ENCODE results near the gene OPA1. TPM values are rescaled to one million over a fixed set of nuclear protein-coding genes. Genes with fewer than 3 reads are reported as not detected.

OPA1 gene
- total and polyA plus RNA-seq, 2 of the 4 experiments (the other 2 are of a cell fraction), result 17.8 to 73.7 TPM

- no peak overlapping the region for H3K56ac ChIP-seq (ENCODE audit: extremely low read depth, insufficient read depth, low read length)
- H3K18ac ChIP-seq (ENCODE audit: low read depth, low read length), result no peak overlapping the region
- no TSS peak for BruUV-seq (replicated peaks)
- peak; percentile 10; the same call in 1 of the 2 replicates for ATAC-seq (ENCODE audit: low read depth)
- dilution Hi-C loops (cut with HindIII; ENCODE audit: low sequenced_read_pairs, unreplicated experiment) (no loop called here), in situ Hi-C loops (cut with MboI; ENCODE audit: low sequenced_read_pairs) (no loop called here), intact Hi-C loops (cut with micrococcal nuclease) (no loop called here)
- no peak overlapping the region for H3K14ac ChIP-seq (replicated peaks; ENCODE audit: low read depth, low read length)
- DNase-seq, result no peak
- H2BK20ac ChIP-seq (ENCODE audit: low read depth, low read length), result no peak overlapping the region
- no peaks in the 10 kb centered on the region for H3K9me3 ChIP-seq (ENCODE audit: control insufficient read depth, insufficient read depth, low read length)
- no peak overlapping the region for H3K4me3 ChIP-seq (ENCODE audit: insufficient read depth, low read depth, low read length)
- no peak overlapping the region for H2AK5ac ChIP-seq (ENCODE audit: low read depth, low read length)
- ChIA-PET POLR2A (ENCODE audit: unreplicated experiment) (no interaction called here), CTCF (interaction anchor here (1.2 to 1.3 kb wide), 2 partner anchors 9 to 20 kb away, joined by 3 to 6 read pairs; no protein-coding TSS in a partner anchor)
- no peak overlapping the region for H3K4ac ChIP-seq (ENCODE audit: low read depth, low read length)
- peaks cover 3% of the 10 kb centered on the region; the same call in 1 of the 2 replicates for H3K4me1 ChIP-seq (ENCODE audit: control insufficient read depth, insufficient read depth, low read length)
- H2AFZ ChIP-seq (replicated peaks; ENCODE audit: low read length, poor library complexity), result no peak overlapping the region
- H2BK15ac ChIP-seq (ENCODE audit: low read depth, low read length), result no peak overlapping the region
- H2AK9ac ChIP-seq (replicated peaks; ENCODE audit: low read depth, low read length, poor library complexity), result no peak overlapping the region
- H3K4me2 ChIP-seq (ENCODE audit: low read depth, low read length), result no peak overlapping the region
- H3K9me1 ChIP-seq (ENCODE audit: insufficient read depth, low read length), result no peaks in the 10 kb centered on the region
- H3K27me3 ChIP-seq (ENCODE audit: control insufficient read depth, insufficient read depth, low read length), result peaks cover 11% of the 10 kb centered on the region
- H4K5ac ChIP-seq (ENCODE audit: low read depth, low read length), result no peak overlapping the region
- H3K9ac ChIP-seq (ENCODE audit: low read depth, low read length), result no peak overlapping the region
- no peak overlapping the region for H3K23ac ChIP-seq (ENCODE audit: low read depth, low read length)
- no peaks in the 10 kb centered on the region for H3K36me3 ChIP-seq (ENCODE audit: control insufficient read depth, insufficient read depth, low read length)
- H2BK120ac ChIP-seq (ENCODE audit: low read depth, low read length), result no peak overlapping the region
- H4K8ac ChIP-seq (ENCODE audit: low read depth in 2 of 2, low read length in 2 of 2), result no peak overlapping the region
- no peaks in the 10 kb centered on the region for H4K20me1 ChIP-seq (ENCODE audit: insufficient read depth, low read length)
- H2BK5ac ChIP-seq (ENCODE audit: low read depth, low read length, poor library complexity, severe bottlenecking), result no peak overlapping the region
- H4K91ac ChIP-seq (ENCODE audit: insufficient read depth, low read depth, low read length), result no peak overlapping the region
- H3K79me1 ChIP-seq (ENCODE audit: low read depth in 1 of 2, low read length in 2 of 2), result no peaks in the 10 kb centered on the region
- WGBS, 2 experiments (ENCODE audit: extremely low coverage in 2 of 2, insufficient read length in 1 of 2), result no CpG with 5 or more reads among the region's 2 CpGs
- H3K27ac ChIP-seq (ENCODE audit: insufficient read depth, low read length), result no peak overlapping the region
- TF ChIP-seq MAFK (IDR thresholded peaks at IDR 0.05; ENCODE audit: low read depth, low read length) (no peak), MAZ (IDR thresholded peaks at IDR 0.05; ENCODE audit: borderline replicate concordance, low read depth, low read length) (no peak), BHLHE40 (IDR thresholded peaks at IDR 0.05; ENCODE audit: low read depth, low read length) (no peak), RFX5 (IDR thresholded peaks at IDR 0.05; ENCODE audit: low read depth, low read length) (no peak), POLR2A (IDR thresholded peaks at IDR 0.05; ENCODE audit: low read depth, low read length) (no peak), FOS (IDR thresholded peaks at IDR 0.05; ENCODE audit: low read depth, low read length) (no peak; the same call in 1 of the 2 replicates), CHD1 (IDR thresholded peaks at IDR 0.05; ENCODE audit: low read depth, low read length) (no peak), CEBPB (IDR thresholded peaks at IDR 0.05; ENCODE audit: low read depth, low read length) (no peak), NFE2L2 (IDR thresholded peaks at IDR 0.05; ENCODE audit: low read depth, low read length) (no peak), SMC3 (IDR thresholded peaks at IDR 0.05; ENCODE audit: low read depth, low read length) (no peak), MXI1 (IDR thresholded peaks at IDR 0.05; ENCODE audit: borderline replicate concordance, low read depth, low read length) (no peak), RAD21 (IDR thresholded peaks at IDR 0.05; ENCODE audit: low read length) (no peak), USF2 (IDR thresholded peaks at IDR 0.05; ENCODE audit: low read depth, low read length) (no peak)
Observed at GRCh38 chr3:193732827-193733226, 139.8 kb downstream of the OPA1 start.
